ENCODE measurements around the gene REXO5.
A peak's percentile ranks its signal among the peaks of the same experiment; 100 is the strongest.

Gene REXO5

DNA sequence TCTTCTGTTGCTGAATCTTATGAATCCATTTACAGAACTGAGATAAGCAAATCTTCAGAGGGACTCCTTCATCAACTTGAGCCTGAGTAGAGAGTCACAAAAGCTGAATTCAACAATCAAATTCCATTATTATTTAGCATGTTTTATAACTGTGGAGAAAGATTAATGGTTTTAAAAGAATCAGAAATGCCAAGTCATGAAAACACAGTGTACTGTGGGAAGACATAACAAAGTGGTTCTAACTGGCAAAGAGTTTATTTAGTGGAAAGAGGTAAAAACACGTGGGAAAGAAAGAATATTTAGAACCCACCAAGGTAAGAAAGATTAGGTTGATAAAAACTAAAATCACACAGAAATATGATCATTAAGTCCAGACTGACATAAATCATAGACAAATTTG is 5.0 kb upstream of the REXO5 start:
- DNase-seq (ENCODE audit: low spot score): no peak

DNA sequence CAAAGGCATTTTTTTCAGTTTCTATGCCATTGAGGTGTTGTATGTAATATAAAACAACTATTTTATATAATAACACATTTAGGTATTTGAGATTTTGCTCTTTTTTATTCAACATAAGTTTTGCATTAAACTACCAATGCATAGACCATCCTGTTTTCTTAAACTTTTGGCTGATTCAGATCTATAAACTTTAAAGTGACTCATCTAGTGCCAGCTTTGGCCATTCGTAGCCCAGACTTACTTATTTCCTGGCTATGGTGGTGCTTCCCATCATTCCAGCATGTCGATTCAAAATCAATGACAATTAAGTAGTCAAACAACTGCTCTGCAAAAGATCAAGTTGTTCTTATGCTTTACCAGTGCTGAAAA is 3.2 kb upstream of the REXO5 start:
- no peak for DNase-seq (ENCODE audit: low spot score)

DNA sequence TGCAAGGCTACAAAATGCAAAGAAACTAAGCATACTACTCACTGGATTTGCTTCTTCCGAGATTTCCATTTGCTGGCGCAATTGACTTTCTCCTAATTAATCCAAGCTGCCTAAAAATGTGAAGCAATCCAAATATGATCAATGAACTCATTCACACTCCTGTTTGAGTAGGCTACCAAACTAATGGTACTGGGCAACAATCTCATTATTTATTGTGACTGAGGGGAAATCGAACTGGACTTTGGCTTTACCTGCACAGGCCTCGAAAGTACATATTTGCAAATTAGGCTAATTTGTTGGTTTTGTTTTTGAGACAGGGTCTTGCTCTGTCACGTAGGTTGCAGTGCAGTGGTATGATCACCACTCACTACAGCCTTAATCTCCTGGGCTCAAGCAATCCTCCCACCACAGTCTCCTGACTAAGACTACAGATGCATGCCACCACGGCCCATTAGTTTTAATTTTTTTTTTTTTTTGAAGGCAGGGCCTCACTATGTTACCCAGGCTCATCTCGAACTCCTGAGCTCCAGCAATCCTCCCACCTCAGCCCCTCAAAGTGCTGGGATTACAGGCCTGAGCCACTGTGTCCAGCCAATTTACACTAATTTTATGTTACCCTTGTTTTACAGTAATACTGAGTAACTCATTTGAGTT is 2.6 kb upstream of the REXO5 start:
- no peak for DNase-seq (ENCODE audit: low spot score)

DNA sequence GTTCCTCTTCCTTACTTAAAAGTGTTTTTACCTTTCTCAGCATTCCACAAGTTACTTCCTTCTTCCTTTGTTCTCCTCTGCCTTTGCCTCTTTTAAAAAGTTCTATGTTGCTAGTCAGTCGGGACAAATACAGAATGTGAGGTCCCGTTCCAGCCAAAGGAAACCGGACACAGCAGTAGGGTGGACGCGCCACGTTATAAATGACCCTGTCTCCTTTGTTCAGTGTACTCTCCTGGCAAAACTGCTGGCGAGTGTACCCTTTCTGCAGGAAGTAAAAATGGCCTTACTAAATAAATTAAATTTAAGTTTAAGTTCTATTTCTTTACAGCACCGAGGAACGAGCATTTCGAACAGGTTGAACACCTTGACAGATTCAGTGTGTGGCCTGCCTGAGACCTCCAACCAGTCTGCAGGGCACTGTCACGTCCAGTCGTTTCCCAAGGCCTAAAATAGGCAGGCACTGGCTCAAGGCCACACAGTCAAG is 601 bp upstream of the REXO5 start:
- peak; percentile 56 for DNase-seq (ENCODE audit: low spot score)

DNA sequence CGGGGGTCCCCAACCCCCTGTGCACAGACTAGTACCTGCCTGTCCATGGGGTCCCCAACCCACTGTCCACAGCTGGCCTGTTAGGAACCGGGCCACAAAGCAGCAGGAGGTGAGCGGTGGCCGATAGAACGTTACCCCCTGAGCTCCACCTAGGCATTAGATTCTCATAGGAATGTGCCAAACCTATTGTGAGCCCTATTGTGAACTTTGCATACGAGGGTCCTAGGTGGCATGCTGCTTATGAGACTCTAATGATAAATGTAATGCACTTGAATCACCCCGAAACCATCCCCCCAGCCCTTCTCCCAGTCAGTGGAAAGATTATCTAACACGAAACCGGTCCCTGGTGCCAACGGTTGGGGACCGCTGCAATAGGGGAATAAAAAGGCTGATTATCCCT is 1.5 kb downstream of the REXO5 start:
- no peak for DNase-seq (ENCODE audit: low spot score)

DNA sequence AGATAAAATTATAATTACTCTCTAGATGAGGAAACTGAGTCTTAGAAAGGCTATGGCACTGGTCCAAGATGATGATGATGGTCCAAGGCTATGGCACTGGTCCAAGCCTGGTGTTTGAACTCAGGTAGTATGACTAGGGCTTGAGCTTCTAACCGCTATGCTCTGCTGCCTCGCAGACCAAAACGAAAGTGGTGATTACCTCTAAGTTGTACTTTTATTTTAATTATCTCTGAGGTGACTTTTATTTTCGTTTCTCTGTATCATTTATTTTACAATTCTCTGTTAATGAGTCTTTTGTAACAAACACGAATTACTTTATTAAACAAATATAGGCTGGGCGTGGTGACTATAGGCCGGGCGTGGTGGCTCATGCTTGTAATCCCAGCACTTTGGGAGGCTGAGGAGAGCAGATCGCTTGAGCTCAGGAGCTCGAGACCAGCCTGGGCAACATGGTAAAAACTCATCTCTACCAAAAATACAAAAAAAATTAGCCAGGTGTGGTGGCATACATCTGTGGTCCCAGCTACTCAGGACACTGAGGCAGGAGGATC is 5.6 kb downstream of the REXO5 start:
- DNase-seq (ENCODE audit: low spot score): no peak

DNA sequence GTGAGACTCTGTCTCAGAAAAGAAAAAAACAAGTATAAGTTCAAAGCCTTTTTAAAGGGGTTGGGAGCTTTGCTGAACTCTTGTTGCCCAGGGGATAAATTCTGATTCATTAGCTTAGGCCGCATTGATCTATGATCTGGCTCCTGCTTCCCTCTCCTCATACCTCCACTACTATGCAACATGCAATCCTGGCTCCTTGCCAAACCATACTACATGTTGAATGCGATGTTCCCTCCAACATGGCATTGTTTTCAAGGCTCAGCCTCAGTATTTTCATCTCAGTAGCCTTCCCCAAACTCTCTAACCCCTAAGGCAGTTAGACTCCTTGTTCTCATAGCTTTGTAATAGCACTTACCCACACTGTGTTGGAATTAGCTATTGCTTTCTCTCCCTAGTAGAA is 6.2 kb downstream of the REXO5 start:
- DNase-seq (ENCODE audit: low spot score): no peak

DNA sequence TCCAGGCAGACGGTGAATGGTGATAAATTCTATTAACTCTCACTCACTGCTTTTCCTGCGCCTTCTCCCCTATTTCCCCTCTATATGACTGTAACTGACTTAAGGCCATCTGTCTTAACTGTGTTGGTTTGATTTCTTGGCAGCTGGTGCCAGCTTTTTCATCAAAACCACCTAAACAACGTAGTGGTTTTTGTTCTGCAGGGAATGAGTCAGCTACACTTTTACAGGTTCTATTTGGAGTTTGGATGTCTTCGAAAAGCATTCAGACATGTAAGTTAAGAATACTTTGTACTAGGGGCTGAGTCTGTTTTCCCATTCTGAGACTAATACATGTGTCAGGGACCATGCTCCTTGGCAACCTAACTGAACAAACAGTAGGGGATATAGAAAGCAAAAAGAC is 8.5 kb downstream of the REXO5 start:
- no peak for DNase-seq (ENCODE audit: low spot score)

DNA sequence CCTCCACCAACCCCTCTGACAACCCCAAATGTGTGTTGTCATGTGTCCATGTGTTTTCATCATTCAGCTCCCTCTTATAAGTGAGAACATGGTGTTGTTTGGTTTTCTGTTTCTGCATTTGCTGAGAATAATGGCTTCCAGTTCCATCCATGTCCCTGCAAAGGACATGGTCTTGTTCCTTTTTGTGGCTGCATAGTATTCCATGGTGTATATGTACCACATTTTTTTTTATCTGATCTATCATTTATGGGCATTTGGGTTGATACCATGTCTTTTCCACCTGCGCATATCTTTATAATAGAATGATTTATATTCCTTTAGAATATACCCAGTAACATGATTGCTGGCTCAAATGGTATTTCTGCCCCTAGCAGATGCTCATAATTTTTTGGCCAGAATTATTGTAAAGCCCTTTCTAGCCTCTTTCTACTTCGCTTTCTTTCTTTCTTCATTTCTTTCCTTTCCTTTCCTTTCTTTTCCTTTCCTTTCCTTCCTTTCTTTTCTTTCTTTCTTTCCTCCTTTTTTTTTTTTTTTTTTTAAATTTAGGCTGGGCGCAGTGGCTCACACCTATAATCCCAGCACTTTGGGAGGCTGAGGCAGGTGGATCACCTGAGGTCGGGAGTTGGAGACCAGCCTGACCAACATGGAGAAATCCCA is 12.7 kb downstream of the REXO5 start:
- DNase-seq (ENCODE audit: low spot score): no peak

DNA sequence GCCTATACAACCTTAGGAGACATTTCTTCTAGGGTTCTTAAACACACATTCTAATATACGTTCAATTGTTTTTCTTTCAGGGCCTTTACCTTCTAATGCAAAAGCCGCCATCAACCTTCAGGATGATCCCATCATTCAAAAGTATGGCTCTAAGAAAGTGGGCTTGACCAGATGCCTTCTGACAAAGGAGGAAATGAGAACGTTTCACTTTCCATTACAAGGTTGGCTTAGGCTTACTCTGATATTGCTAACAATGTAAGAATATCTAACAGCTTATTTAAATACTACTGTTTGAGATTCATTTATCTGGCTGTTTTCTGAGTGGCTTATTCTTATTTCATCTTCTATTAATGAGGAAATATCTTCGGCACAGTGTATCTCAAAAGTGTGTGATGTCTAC is 15.4 kb downstream of the REXO5 start:
- DNase-seq (ENCODE audit: low spot score): no peak

DNA sequence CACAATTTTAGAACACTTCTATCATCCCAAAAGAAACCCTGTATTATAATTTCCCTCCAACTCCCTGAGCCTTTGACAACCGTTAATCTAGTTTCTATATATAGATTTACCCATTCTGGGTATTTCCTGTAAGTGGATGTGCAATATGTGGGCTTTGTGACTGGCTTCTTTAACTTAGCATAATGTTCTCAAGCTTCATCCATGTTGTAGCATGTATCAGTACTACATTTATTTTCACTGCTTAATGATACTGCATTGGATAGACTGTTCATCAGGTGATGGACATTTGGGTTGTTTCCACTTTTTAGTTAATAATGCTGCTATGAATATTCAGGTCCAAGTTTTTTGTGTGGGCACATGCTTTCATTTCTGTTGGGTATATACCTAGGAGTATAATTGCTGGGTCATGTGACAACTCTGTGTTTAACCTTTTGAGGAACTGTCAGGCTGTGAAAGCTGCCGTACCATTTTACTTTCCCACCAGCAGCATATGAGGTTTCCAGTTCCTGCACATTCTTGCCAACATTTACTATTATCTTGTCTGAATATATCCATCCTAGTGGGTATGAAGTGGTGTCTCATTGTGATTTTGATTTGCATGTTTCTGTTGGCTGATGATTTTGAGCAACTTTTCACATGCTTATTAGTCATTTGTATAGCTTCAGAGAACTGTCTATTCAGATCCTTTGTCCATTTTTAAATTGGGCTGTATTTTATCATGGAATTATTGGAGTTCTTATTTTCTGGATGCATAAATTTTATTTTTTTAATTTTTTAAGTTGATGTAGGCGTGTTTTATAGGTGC is 16.4 kb downstream of the REXO5 start:
- no peak for DNase-seq (ENCODE audit: low spot score)

DNA sequence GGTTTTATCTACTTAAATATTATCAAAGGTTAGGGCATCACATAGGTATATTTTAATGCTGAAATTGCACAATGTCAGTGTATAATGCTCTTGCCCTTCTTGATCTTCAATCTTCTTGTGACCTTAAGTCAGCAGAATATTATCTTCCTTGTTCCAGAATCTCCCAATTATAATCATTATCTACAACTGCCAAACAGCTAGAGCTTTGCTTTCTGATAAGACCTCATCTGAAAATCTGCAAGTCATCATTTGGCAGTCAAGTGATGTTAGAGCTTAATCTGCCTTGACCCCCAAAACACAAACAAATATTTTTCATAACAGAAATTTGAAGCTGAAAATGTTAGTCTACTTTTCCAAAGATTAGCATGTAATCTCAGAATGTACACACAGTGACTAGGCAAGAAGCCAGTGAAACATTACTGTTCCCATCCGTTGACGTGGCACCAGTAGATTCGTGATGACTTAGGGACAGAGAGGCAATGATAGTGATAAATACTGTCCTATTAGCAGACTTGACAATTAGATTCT is 19.8 kb downstream of the REXO5 start:
- no peak for DNase-seq (ENCODE audit: low spot score)

DNA sequence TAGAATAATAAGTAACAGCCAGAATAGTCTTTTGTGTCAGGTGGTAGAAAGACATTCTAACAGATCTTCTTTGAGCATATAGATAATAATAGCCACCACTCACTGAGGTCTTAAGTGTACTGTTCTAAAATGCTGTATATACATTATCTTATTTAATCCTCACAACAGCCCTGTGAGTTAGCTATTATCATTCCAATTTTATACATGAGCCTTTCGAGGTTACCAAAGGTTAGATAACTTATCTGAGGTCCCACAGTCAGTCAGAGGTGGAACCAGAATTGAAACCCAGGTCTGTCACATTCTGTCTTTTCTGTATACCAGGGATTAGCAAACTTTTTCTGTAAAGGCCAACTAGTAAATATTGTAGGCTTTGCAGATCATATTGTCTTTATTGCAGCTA is 23.2 kb downstream of the REXO5 start:
- no peak for DNase-seq (ENCODE audit: low spot score)

DNA sequence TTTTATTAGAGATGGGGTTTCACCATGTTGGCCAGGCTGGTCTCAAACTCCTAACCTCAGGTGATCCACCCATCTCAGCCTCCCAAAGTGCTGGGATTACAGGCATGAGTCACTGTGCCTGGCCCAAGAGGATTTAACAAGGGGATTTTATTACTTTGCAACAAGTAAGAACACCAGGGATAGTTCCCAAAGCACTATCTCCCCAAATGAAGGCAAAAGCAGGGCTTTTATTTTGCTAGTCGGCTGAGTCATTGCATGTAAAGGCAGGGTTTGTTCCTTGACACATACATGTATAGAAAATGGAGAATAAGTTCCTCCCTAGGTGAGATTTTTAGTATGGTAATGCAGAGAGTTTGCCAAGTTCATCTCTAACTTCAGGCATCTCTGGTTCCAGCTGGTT is 24.0 kb downstream of the REXO5 start:
- no peak for DNase-seq (ENCODE audit: low spot score)

DNA sequence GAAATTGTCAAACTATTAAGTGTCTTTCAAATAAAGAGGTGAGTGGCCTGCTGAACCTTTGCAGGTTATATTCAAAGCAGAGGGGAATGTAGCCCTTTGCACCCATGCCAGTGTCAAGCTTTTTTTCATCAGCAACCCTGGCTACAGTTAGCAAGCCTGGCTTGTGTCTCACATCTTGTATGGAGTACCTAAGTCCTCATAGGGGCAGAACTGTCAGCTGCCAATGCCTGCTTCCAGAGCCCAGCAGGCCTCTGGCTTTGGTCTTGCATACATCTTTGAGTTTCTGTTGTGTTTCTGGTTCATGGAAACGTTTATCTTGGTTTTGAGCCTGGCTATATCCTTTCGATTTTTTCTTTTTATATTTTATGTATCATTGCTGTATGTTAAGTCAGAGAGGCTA is 26.8 kb downstream of the REXO5 start:
- no peak for DNase-seq (ENCODE audit: low spot score)

DNA sequence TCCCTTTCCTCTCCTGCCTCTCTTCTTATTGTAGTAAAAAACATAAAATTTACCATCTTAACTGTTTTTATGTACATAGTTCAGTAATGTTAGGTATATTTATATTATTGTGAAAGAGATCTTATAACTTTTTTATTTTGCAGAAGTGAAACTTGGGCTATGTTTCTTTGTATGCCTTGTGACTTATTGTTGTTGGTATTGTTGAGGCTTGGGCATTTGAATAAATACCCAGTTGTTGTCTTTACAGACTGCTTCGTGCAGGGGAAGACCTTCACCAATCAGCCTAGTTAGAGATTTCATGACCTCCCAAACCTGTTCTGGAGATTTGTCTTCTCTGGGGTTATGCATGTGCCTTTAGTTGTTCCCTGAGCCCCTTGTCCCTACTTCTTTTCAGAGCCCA is 31.9 kb downstream of the REXO5 start:
- no peak for DNase-seq (ENCODE audit: low spot score)

DNA sequence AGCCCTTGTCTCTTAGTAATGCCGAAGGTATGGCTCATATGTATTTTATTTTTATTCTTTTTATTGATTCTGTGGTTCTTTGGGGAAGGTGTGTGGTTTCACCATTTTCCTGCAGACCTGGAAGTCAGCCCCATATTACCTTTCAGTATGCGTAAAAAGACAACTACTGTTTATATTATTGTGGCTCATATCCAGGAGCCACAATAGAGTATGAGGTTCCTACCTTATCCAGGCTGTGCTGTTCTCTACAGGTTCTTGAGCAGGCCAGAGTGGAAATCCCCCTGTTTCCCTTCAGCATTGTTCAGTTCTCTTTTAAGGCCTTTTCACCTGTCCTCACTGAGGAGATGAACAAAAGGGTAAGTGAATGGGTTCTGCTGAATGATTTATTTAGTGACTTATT is 33.2 kb downstream of the REXO5 start:
- DNase-seq (ENCODE audit: low spot score): no peak

DNA sequence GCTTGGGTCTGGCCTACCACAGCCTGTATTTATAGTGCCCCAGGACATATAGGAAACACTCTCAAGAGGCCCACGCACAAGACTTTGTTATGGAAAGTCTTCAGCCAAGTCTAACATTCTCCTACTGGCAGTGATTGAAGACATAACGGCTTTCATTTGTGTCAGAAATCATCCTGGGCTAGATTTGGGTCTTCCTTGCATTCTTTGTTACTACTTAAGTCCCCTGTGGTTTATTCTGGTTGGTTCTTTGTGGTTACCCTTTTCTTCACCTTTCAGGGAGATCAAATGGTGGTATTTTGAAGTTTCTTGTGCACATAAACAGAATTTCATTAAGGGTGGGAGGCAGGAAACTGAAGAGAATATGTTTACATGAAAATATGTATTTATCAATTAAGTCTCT is 37.7 kb downstream of the REXO5 start:
- no peak for DNase-seq (ENCODE audit: low spot score)

DNA sequence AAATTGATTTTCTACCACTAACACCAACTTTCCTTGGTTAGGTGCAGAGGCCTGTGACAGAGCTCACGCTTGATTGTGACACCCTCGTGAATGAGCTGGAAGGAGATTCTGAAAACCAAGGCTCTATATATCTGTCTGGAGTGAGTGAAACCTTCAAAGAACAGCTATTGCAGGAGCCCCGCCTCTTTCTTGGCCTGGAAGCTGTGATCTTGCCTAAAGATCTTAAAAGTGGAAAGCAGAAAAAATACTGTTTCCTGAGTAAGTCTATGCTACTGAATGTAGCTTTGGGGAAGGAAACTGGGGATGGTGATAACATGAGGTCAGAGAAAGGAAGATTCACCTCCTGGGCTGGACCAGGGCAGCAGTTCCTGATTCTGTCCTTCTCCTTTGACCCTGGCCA is 38.3 kb downstream of the REXO5 start:
- DNase-seq (ENCODE audit: low spot score): no peak

DNA sequence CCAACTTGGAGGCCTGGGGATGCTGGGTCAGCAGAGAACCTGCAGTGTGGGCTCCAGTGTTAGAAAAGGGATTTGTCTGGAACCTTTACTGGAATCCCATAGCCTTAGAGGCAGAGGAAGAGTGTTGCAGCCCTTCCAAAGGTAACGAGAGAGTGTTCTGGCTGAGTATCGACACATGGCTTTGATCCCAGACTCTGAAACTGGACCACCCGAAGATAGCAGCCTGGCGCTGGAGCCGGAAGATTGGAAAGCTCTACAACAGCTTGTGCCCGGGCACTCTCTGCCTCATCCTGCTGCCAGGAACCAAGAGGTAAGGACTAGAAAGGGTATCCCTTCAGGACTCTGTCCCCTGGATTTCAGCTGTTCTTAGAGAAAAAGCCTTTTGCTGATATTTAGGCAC is 39.7 kb downstream of the REXO5 start:
- DNase-seq (ENCODE audit: low spot score): no peak

DNA sequence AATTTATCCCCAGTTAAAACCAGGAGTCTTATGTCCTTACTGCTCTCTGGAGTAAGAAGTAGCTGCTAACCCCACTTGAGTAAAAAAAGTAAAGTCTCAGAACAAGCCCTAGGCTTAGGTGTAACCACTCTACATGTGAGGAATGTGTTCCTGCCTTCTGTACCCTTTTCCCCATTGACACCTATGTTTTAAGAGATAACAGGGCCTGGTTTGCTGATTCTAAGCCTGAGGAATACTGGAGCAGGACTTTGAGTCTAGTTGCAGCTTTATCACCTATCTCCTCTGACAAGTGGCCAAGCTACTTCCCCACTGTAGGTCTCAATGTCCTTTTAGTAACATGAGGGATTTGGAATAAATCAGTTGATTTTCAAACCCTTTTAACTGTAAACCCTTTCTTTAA is 40.2 kb downstream of the REXO5 start:
- DNase-seq (ENCODE audit: low spot score): no peak

DNA sequence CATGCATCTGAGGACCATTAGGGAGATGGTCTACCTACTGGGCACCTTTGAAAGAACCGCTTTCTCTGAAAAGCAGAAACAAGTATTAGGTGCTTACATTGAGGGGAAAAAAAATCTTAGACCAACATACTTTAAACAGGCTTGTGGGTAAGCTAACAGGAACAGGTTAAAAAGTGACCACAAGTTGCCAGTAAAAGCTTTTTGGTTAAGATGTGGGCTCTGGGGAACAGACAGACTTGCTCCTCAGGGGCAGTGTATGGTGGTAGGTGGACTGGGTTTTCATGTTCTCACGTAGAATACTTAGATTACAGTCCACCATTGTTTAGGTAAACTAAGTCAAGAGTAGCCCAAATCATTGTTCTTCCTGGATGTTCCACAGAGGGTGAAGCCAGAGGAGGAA is 41.2 kb downstream of the REXO5 start:
- no peak for DNase-seq (ENCODE audit: low spot score)

Data from SW480 (cell line).